ENCODE results near the gene OR51G1.

DNA sequence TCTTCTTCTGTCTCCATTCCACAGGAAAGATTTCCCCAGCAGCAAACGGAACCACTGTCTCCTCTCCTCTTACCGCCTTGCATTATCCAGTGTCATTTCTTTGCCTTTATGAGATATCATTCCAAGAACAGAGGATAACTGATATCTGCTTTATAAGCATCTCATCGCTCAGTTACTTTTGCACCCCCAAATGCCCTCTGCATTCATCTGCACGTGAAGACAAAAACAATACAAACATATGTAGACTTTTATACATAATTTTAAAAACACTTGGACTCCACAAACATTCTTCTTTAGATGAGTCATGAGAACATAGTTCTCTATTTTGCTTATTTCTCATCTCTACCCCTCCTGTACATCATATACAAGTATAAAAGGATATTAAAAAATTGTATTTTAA lies 43.0 kb downstream of the OR51G1 start:
- TF ChIP-seq, protein P1, sequence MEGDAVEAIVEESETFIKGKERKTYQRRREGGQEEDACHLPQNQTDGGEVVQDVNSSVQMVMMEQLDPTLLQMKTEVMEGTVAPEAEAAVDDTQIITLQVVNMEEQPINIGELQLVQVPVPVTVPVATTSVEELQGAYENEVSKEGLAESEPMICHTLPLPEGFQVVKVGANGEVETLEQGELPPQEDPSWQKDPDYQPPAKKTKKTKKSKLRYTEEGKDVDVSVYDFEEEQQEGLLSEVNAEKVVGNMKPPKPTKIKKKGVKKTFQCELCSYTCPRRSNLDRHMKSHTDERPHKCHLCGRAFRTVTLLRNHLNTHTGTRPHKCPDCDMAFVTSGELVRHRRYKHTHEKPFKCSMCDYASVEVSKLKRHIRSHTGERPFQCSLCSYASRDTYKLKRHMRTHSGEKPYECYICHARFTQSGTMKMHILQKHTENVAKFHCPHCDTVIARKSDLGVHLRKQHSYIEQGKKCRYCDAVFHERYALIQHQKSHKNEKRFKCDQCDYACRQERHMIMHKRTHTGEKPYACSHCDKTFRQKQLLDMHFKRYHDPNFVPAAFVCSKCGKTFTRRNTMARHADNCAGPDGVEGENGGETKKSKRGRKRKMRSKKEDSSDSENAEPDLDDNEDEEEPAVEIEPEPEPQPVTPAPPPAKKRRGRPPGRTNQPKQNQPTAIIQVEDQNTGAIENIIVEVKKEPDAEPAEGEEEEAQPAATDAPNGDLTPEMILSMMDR (IDR thresholded peaks at IDR 0.05; ENCODE audit: low read depth, low read length, missing input control), result no peak
- TF ChIP-seq, protein P2, sequence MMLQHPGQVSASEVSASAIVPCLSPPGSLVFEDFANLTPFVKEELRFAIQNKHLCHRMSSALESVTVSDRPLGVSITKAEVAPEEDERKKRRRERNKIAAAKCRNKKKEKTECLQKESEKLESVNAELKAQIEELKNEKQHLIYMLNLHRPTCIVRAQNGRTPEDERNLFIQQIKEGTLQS (IDR thresholded peaks at IDR 0.05), result no peak
- TF ChIP-seq TAF1 (conservative IDR thresholded peaks at IDR 0.05) (no peak), RAD21 (IDR thresholded peaks at IDR 0.05) (no peak), JUND (IDR thresholded peaks at IDR 0.05) (no peak), EGR1 (IDR thresholded peaks at IDR 0.05; ENCODE audit: low read depth in 2 of 2) (no peak), RXRA (IDR thresholded peaks at IDR 0.05) (no peak)
- TF ChIP-seq, protein P3, sequence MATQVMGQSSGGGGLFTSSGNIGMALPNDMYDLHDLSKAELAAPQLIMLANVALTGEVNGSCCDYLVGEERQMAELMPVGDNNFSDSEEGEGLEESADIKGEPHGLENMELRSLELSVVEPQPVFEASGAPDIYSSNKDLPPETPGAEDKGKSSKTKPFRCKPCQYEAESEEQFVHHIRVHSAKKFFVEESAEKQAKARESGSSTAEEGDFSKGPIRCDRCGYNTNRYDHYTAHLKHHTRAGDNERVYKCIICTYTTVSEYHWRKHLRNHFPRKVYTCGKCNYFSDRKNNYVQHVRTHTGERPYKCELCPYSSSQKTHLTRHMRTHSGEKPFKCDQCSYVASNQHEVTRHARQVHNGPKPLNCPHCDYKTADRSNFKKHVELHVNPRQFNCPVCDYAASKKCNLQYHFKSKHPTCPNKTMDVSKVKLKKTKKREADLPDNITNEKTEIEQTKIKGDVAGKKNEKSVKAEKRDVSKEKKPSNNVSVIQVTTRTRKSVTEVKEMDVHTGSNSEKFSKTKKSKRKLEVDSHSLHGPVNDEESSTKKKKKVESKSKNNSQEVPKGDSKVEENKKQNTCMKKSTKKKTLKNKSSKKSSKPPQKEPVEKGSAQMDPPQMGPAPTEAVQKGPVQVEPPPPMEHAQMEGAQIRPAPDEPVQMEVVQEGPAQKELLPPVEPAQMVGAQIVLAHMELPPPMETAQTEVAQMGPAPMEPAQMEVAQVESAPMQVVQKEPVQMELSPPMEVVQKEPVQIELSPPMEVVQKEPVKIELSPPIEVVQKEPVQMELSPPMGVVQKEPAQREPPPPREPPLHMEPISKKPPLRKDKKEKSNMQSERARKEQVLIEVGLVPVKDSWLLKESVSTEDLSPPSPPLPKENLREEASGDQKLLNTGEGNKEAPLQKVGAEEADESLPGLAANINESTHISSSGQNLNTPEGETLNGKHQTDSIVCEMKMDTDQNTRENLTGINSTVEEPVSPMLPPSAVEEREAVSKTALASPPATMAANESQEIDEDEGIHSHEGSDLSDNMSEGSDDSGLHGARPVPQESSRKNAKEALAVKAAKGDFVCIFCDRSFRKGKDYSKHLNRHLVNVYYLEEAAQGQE (IDR thresholded peaks at IDR 0.05), result no peak
